DND-41 (cell line): ENCODE measurements around the gene SOCS2.

Experiments used
- EZH2 ChIP-seq: IDR thresholded peaks from 3 replicates; pipeline ENCODE4 v1.6.1; 2012; ENCODE audit warnings: borderline replicate concordance, low read depth, mild to moderate bottlenecking, moderate library complexity, low read length, inconsistent platforms; ENCODE audit not compliant: severe bottlenecking
- TF ChIP-seq, protein P1 (sequence below): IDR thresholded peaks from 2 replicates; pipeline ENCODE4 v1.5.1; 2012; ENCODE audit warnings: borderline replicate concordance, low read length, moderate library complexity, mild to moderate bottlenecking; ENCODE audit not compliant: poor library complexity, severe bottlenecking; ENCODE audit errors: extremely low read depth

DNA sequence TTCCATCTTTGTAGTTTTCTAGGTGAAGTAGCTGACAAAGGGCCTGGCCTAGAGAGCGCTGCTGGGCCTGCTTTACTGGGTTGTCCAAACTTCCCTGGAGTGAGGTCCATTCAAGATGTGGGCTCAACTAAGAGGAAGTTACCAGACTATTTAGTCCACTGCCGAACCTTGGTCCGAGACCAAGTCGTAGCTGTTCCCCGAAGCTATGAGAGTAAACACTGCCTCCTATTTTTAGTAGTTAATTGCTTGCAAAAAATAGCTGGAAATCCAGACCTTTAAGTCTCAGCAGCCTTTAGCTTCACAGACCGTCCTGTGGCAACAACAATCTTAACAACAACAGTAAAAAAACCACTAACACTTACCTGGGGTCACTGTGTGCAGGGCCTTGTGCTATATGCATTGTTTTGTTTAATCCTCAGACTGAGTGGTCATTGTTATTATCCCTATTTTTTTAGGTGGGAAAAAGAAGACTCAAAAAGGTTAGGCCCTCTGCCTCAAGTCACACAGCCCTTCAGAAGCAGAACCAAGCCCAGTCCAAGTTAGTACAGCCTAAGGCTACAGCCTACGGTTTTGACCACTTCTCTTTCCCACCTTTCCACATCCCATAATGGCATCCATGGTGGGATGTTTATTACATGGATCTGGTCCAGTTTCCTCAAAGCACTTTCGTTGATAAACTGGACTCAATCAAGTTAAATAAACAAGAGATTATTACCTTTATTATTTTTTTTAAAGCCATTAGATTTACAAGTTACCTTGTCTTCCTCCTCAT, 30.6 kb downstream of the SOCS2 start:
- TF ChIP-seq, protein P1, sequence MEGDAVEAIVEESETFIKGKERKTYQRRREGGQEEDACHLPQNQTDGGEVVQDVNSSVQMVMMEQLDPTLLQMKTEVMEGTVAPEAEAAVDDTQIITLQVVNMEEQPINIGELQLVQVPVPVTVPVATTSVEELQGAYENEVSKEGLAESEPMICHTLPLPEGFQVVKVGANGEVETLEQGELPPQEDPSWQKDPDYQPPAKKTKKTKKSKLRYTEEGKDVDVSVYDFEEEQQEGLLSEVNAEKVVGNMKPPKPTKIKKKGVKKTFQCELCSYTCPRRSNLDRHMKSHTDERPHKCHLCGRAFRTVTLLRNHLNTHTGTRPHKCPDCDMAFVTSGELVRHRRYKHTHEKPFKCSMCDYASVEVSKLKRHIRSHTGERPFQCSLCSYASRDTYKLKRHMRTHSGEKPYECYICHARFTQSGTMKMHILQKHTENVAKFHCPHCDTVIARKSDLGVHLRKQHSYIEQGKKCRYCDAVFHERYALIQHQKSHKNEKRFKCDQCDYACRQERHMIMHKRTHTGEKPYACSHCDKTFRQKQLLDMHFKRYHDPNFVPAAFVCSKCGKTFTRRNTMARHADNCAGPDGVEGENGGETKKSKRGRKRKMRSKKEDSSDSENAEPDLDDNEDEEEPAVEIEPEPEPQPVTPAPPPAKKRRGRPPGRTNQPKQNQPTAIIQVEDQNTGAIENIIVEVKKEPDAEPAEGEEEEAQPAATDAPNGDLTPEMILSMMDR, result no peak
- no peak for TF ChIP-seq EZH2
